Cardiac muscle cell (in vitro differentiated cells and primary cell): Measurements from ENCODE around the gene CMIP. TPM values are rescaled to one million over a fixed set of nuclear protein-coding genes. Genes with fewer than 3 reads are reported as not detected.

Source experiments
- DNase-seq, 2 donors: peaks; one replicate each; pipeline versions ENCODE4 v3.0.0 to v3.0.0-alpha.2; 2010 to 2017; ENCODE audit warnings: low read depth in 1 of 2, low spot score in 1 of 2
- H3K27ac ChIP-seq: fragments of 200-600 bp; sonication (generic); 2 replicates; pipeline ENCODE4 v1.5.1; 2016
- H3K27me3 ChIP-seq: fragments of 200-600 bp; sonication (generic); 2 replicates; pipeline ENCODE4 v1.6.0; 2016; ENCODE audit warnings: control low read depth
- H3K36me3 ChIP-seq: fragments of 200-600 bp; sonication (generic); 2 replicates; pipeline ENCODE4 v1.5.1; 2016; ENCODE audit warnings: control low read depth
- H3K4me1 ChIP-seq: fragments of 200-600 bp; sonication (generic); 2 replicates; pipeline ENCODE4 v1.8.1; 2017; ENCODE audit warnings: low read depth, mild to moderate bottlenecking, mixed run types
- H3K4me3 ChIP-seq: fragments of 200-600 bp; sonication (generic); 2 replicates; pipeline ENCODE4 v1.5.1; 2016; ENCODE audit warnings: mild to moderate bottlenecking
- H3K9me3 ChIP-seq: fragments of 200-600 bp; sonication (generic); 2 replicates; pipeline ENCODE4 v1.5.1; 2017; ENCODE audit warnings: low read depth, mild to moderate bottlenecking, control low read depth
- CTCF ChIP-seq: IDR thresholded peaks from 2 replicates; pipeline ENCODE4 v1.5.1; 2012; ENCODE audit warnings: low read depth, mild to moderate bottlenecking, low read length
- polyA plus RNA-seq: library from polyadenylated mRNA; unstranded; fragments of >200 nt; fragmentation: Nextera tagmentation; extraction: Ambion mirVana; gene quantifications from 2 replicates; pipeline ENCODE4 v1.2.1, GENCODE V29; 2016
- total RNA-seq: library from RNA; depleted of rRNA; stranded (reverse); fragments of >200 nt; gene quantifications from 2 replicates; pipeline ENCODE4 v1.2.3, GENCODE V29; 2016

The CMIP gene
- total and polyA plus RNA-seq, 2 experiments from 2014 or later = 1.8 to 22.2 TPM

DNA sequence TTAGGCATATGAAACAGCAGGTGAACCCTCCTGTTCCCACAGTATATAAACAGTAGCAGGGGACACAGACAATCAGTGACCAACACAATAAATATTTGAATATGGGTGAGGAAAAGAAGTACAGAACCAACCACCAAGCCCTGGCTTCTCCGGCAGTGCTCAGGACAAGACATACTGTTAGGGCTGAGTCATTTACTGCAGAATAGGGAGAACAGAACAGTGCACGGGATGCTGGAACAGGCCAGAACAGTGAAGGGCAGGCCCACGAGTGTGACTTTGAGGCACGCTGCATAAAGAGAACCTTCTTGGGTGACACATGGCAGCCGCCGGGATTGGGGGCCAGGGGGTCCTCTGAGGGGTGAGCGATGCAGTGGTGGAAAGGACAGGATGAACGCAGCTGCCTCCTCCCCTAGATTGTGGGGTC lies 160.4 kb downstream of the CMIP start:
- no peaks in the 10 kb centered on the region for H3K9me3 ChIP-seq
- H3K27ac ChIP-seq = no peak overlapping the region

GRCh38 chr16:81606039-81606438 lies 161.4 kb downstream of the CMIP start:
- no peak for DNase-seq
- Histone ChIP-seq H3K9me3 (no peaks in the 10 kb centered on the region), H3K4me3 (no peak overlapping the region), H3K27ac (no peak overlapping the region), H3K27me3 (no peaks in the 10 kb centered on the region), H3K36me3 (peaks cover 7% of the 10 kb centered on the region), H3K4me1 (no peaks in the 10 kb centered on the region)
- TF ChIP-seq CTCF = no peak

More for the DNA sequence above, 160.4 kb downstream of the CMIP start:
- peaks cover 7% of the 10 kb centered on the region for H3K36me3 ChIP-seq
- H3K4me1 ChIP-seq = peaks cover 6% of the 10 kb centered on the region
- H3K4me3 ChIP-seq = no peak overlapping the region
- no peak for TF ChIP-seq CTCF
- DNase-seq = peak in 1 of 2 donors; percentile 54
- H3K27me3 ChIP-seq = no peaks in the 10 kb centered on the region

DNA sequence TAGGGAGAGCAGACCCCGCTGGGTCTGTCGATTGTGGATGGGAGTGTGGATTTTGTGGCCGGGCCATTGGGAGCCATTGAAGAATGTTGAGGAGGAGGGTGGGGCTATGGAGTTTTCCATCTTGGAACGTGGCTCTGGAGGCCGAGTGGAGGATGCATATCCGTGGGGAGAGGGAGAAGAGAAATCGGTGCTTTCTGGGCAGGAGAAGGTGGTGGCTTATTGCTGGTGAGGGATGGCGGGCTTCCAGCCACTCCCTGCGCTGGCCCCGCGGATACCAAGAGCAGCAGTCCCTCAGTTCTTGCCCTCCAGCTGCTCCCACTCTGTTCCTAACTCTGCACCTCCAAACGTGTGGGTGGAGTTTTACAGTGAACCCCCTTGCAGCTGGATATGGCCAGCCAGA lies 162.4 kb downstream of the CMIP start:
- DNase-seq = no peak
- Histone ChIP-seq H3K27me3 (no peaks in the 10 kb centered on the region), H3K27ac (no peak overlapping the region), H3K36me3 (peaks cover 7% of the 10 kb centered on the region), H3K4me3 (no peak overlapping the region), H3K9me3 (no peaks in the 10 kb centered on the region), H3K4me1 (no peaks in the 10 kb centered on the region)
- TF ChIP-seq CTCF = no peak

- no peak overlapping the region for H3K4me3 ChIP-seq
- no peak for DNase-seq
- H3K27me3 ChIP-seq = no peaks in the 10 kb centered on the region
- no peak overlapping the region for H3K27ac ChIP-seq
- H3K9me3 ChIP-seq = no peaks in the 10 kb centered on the region
- H3K36me3 ChIP-seq = peaks cover 7% of the 10 kb centered on the region
- TF ChIP-seq CTCF = no peak
- H3K4me1 ChIP-seq = no peaks in the 10 kb centered on the region
Measured at GRCh38 chr16:81607805-81608522, 163.4 kb downstream of the CMIP start.

GRCh38 chr16:81608523-81609209 lies 164.1 kb downstream of the CMIP start:
- TF ChIP-seq CTCF = no peak
- Histone ChIP-seq H3K27me3 (no peaks in the 10 kb centered on the region), H3K4me3 (no peak overlapping the region), H3K9me3 (no peaks in the 10 kb centered on the region), H3K36me3 (peaks cover 7% of the 10 kb centered on the region), H3K27ac (no peak overlapping the region), H3K4me1 (no peaks in the 10 kb centered on the region)
- DNase-seq = peak in 1 of 2 donors; percentile 78
